Muscle of arm (tissue), 12 donors: Measurements from ENCODE around the gene G6PC3. TPM values are rescaled to one million over a fixed set of nuclear protein-coding genes. Genes with fewer than 3 reads are reported as not detected.
A peak's percentile ranks its signal among the peaks of the same experiment; 100 is the strongest.

ENCODE experiments used
- DNase-seq: peaks from one replicate; pipeline ENCODE4 v3.0.0-alpha.2; 2013
- polyA plus RNA-seq, 12 donors: library from polyadenylated mRNA; unstranded; fragments of 120-200 nt; gene quantifications; one replicate each; pipeline ENCODE4 v1.2.1, GENCODE V29; 2013; ENCODE audit not compliant: insufficient read length in 12 of 12

G6PC3 gene
- polyA plus RNA-seq, 12 donors, result 25.8 to 65.2 (median 34.2) TPM; not detected in 1

GRCh38 chr17:44120851-44121605 lies 50.5 kb downstream of the G6PC3 start:
- DNase-seq, result no peak

DNA sequence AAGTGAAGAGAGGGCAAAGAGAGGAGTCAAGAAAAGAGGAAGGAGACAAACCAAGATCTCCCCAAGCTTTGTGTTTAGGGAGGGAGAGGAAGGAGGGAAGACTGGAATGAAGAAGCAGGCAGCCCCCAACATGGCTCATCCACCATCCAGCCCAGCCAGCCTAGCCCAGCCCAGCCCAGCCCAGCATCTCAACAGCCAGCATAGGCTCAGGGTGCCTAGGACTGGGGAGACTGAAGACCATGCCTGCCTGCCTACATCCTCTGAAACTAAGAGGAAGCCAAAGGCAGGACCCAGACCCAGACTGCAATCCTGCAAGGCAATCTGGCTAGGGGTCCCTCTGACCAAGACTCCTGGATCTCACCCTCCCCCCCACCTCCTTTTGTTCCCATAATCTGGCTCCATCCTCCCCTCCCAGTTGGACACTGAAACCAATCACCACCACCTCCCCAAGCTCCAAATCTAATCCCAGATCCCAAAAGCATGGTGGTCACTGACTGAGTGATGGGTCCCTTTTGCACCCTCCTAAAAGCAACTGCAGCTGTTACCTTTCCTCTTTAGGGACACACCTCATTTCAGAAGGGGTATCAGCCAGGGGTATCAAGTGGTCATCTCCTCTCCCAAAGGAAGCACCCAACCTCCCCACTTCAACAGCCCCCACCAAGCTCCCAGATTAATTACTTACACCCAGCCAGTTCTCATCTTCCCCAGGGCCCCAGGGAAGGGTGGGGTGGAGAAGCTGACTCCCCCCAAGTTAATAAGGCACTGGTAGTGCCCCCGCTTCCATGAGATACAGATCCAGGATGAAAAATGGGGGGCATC lies 51.7 kb downstream of the G6PC3 start:
- DNase-seq, result no peak

- no peak for DNase-seq
These were observed 52.4 kb downstream of the G6PC3 start for GRCh38 chr17:44122816-44123355.

- peak; percentile 96 for DNase-seq
These were observed 53.0 kb downstream of the G6PC3 start, which contains the start of gene HDAC5 for GRCh38 chr17:44123356-44124117. TSS of gene HDAC5 (minus strand) at chr17:44123641. CDS start at chr17:44117515, 6,126 bp downstream.

DNA sequence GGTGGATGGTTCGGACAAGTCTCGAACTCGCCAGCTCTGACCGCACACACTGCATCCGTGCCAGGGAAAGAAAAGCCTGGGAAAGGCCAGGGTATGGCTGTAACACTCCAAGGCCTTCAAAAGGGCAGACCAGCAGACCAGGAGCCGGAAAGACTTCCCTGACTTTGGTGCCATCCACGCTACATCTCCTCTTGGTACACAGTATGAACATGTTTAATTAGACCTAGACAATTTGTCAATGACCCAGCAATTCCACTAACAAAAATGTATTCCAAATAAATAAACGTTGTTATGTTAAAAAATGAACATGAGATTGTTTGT lies 53.5 kb downstream of the G6PC3 start:
- DNase-seq, result no peak

Other genes with a start within 250 kb of the G6PC3 start
- gene MPP3, start 237.6 kb upstream of the G6PC3 start, polyA plus RNA-seq, result 10 to 100 TPM in 2 of 12 donors, 1 to 10 TPM in 9, not detected in 1; 3.1 to 42.0 (median 4.3) TPM
- 1 to 10 TPM in 10 of 12 donors, not detected in 2; 1.6 to 3.2 (median 2.2) TPM for gene CD300LG, start 223.6 kb upstream of the G6PC3 start, polyA plus RNA-seq
- 1 to 10 TPM in 11 of 12 donors, not detected in 1; 1.8 to 5.1 (median 3.3) TPM for gene MPP2, start 163.2 kb upstream of the G6PC3 start, polyA plus RNA-seq
- under 1 TPM in 3 of 12 donors, not detected in 9; 0.27 to 0.37 (median 0.35) TPM for gene PPY, start 128.3 kb upstream of the G6PC3 start, polyA plus RNA-seq
- 10 to 100 TPM in 1 of 12 donors, under 1 TPM in 2, not detected in 9; 0.22 to 79.9 (median 0.47) TPM for gene PYY, start 116.8 kb upstream of the G6PC3 start, polyA plus RNA-seq
- gene NAGS, start 66.1 kb upstream of the G6PC3 start, polyA plus RNA-seq, result under 1 TPM in 10 of 12 donors, not detected in 2; 0.17 to 0.70 (median 0.42) TPM
- 10 to 100 TPM in 11 of 12 donors, not detected in 1; 20.2 to 33.7 (median 27.2) TPM for gene TMEM101, start 55.8 kb upstream of the G6PC3 start, polyA plus RNA-seq
- gene LSM12, start 4.1 kb upstream of the G6PC3 start, polyA plus RNA-seq, result 100 to 1,000 TPM in 1 of 12 donors, 10 to 100 TPM in 11; 26.4 to 379 (median 30.7) TPM
- 10 to 100 TPM in 11 of 12 donors, not detected in 1; 42.1 to 70.6 (median 50.0) TPM for gene HDAC5, start 52.9 kb downstream of the G6PC3 start, polyA plus RNA-seq
- 1 to 10 TPM in 10 of 12 donors, not detected in 2; 1.6 to 4.3 (median 2.7) TPM for gene HROB, start 71.2 kb downstream of the G6PC3 start, polyA plus RNA-seq
- 10 to 100 TPM in 6 of 12 donors, 1 to 10 TPM in 4, not detected in 2; 6.3 to 21.7 (median 13.2) TPM for gene ASB16, start 100.0 kb downstream of the G6PC3 start, polyA plus RNA-seq
- gene TMUB2, start 116.2 kb downstream of the G6PC3 start, polyA plus RNA-seq, result 10 to 100 TPM in 11 of 12 donors, not detected in 1; 32.6 to 63.8 (median 45.1) TPM
- gene ATXN7L3, start 129.1 kb downstream of the G6PC3 start, polyA plus RNA-seq, result 10 to 100 TPM in 11 of 12 donors, not detected in 1; 36.3 to 63.7 (median 49.6) TPM
- 100 to 1,000 TPM in 1 of 12 donors, 10 to 100 TPM in 10, not detected in 1; 54.5 to 112 (median 71.6) TPM for gene UBTF, start 148.9 kb downstream of the G6PC3 start, polyA plus RNA-seq
- 10 to 100 TPM in 5 of 12 donors, 1 to 10 TPM in 6, not detected in 1; 3.7 to 36.3 (median 7.8) TPM for gene SLC4A1, start 197.4 kb downstream of the G6PC3 start, polyA plus RNA-seq
- 10 to 100 TPM in 1 of 12 donors, 1 to 10 TPM in 5, under 1 TPM in 4, not detected in 2; 0.72 to 14.2 (median 1.7) TPM for gene RUNDC3A, start 237.9 kb downstream of the G6PC3 start, polyA plus RNA-seq